Measurements from ENCODE around the gene NCF2.

The NCF2 gene

GRCh38 chr1:183553331-183553730, 36.9 kb downstream of the NCF2 start:
- no peak for DNase-seq

- no peak for DNase-seq
These were observed 37.4 kb downstream of the NCF2 start for GRCh38 chr1:183552891-183553290.

GRCh38 chr1:183552441-183552840, 37.8 kb downstream of the NCF2 start:
- no peak for DNase-seq

- DNase-seq: peak in 1 of 56 donors; percentile 12
These were observed 38.3 kb downstream of the NCF2 start for GRCh38 chr1:183551924-183552323.

GRCh38 chr1:183550915-183551314, 39.3 kb downstream of the NCF2 start:
- peak in 1 of 56 donors; percentile 16 for DNase-seq

GRCh38 chr1:183548116-183548515, 42.1 kb downstream of the NCF2 start:
- no peak for DNase-seq

- no peak for DNase-seq
These were observed 43.8 kb downstream of the NCF2 start for GRCh38 chr1:183546427-183546826.

GRCh38 chr1:183544598-183545297, 45.5 kb downstream of the NCF2 start:
- DNase-seq: no peak

- DNase-seq: peak in 3 of 56 donors; percentile 3 to 32 (median 5)
These were observed 46.5 kb downstream of the NCF2 start for GRCh38 chr1:183543619-183544204.

- DNase-seq: no peak
These were observed 52.9 kb downstream of the NCF2 start for GRCh38 chr1:183537405-183537804.

GRCh38 chr1:183533617-183534174, 56.6 kb downstream of the NCF2 start:
- no peak for DNase-seq

- DNase-seq: no peak
These were observed 61.7 kb downstream of the NCF2 start for GRCh38 chr1:183528577-183528976.

GRCh38 chr1:183522104-183522503, 68.2 kb downstream of the NCF2 start:
- DNase-seq: no peak

- no peak for DNase-seq
These were observed 69.9 kb downstream of the NCF2 start for GRCh38 chr1:183520379-183520778.

GRCh38 chr1:183517401-183517800, 72.9 kb downstream of the NCF2 start:
- DNase-seq: no peak

- DNase-seq: no peak
These were observed 73.5 kb downstream of the NCF2 start for GRCh38 chr1:183516725-183517124.

- no peak for DNase-seq
These were observed 75.1 kb downstream of the NCF2 start for GRCh38 chr1:183515002-183515689.

- DNase-seq: no peak
These were observed 76.0 kb downstream of the NCF2 start for GRCh38 chr1:183514235-183514634.

- no peak for DNase-seq
These were observed 77.8 kb downstream of the NCF2 start for GRCh38 chr1:183512450-183512849.

GRCh38 chr1:183508694-183509093, 81.6 kb downstream of the NCF2 start:
- DNase-seq: no peak

GRCh38 chr1:183506561-183506960, 83.7 kb downstream of the NCF2 start:
- DNase-seq: no peak
